OCI-LY1 (cell line): ENCODE data around the gene HOXB7.

Source experiments
- CTCF ChIP-seq: fragments of 200-600 bp; sonication (generic), shearing (Covaris generic); IDR thresholded peaks from 2 replicates; pipeline ENCODE4 v1.5.1; 2017; ENCODE audit warnings: mild to moderate bottlenecking, antibody characterized with exemption, low read length, moderate library complexity, mixed read lengths
- EZH2 ChIP-seq: fragments of 200-600 bp; sonication (generic), shearing (Covaris generic); IDR thresholded peaks from 2 replicates; pipeline ENCODE4 v1.8.0; 2017; ENCODE audit warnings: borderline replicate concordance, mixed run types, mild to moderate bottlenecking, antibody characterized with exemption, low read length, moderate library complexity, mixed read lengths

GRCh38 chr17:48578616-48579470, 32.0 kb downstream of the HOXB7 start:
- TF ChIP-seq CTCF (no peak), EZH2 (no peak)
